SK-N-SH treated with all-trans-retinoic acid at 6 μM for 48 hours (cell line): ENCODE results near the gene ANKRD34A.

Experiments used
- ARNTL ChIP-seq: fragments of 450-650 bp; formaldehyde crosslinking; IDR thresholded peaks from 2 replicates; pipeline ENCODE4 v1.5.0; 2020; ENCODE audit warnings: low read depth, mild to moderate bottlenecking, moderate library complexity, borderline replicate concordance
- RARB ChIP-seq: fragments of 250-450 bp; sonication (Bioruptor Pico); IDR thresholded peaks from 2 replicates; pipeline ENCODE4 v1.8.0; 2021; ENCODE audit warnings: mild to moderate bottlenecking, moderate library complexity
- TF ChIP-seq, protein P1 (sequence below): fragments of 250-450 bp; sonication (Bioruptor Pico); IDR thresholded peaks from 2 replicates; pipeline ENCODE4 v1.5.1; 2021; ENCODE audit warnings: mild to moderate bottlenecking, moderate library complexity
- TF ChIP-seq, protein P2 (sequence below): fragments of 250-450 bp; sonication (Bioruptor Pico); IDR thresholded peaks from 2 replicates; pipeline ENCODE4 v1.8.0; 2021; ENCODE audit warnings: low read depth, mild to moderate bottlenecking, moderate library complexity, borderline replicate concordance
- TF ChIP-seq, protein P3 (sequence below): fragments of 250-450 bp; sonication (Bioruptor Pico); IDR thresholded peaks from 2 replicates; pipeline ENCODE4 v1.5.0; 2020; ENCODE audit warnings: mild to moderate bottlenecking, moderate library complexity

DNA sequence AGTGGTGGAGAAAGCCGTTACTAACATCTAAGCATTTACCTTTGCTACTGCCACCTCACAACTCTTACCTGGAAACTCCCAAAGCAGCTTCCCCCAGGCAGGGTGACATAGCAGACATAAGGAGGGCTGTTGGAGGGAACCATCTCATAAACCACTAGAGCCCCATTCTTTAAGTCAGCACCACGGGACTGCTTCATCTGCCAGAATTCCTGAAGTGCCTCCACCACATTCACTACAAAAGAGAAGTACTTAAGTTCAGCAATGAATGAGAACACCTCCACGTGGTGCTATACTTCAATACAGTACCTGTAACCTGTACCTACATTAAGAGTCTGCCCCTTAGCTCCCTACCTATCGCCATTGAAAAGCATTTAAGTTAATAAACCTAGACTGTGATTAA, 16.8 kb downstream of the ANKRD34A start:
- TF ChIP-seq, protein P1, sequence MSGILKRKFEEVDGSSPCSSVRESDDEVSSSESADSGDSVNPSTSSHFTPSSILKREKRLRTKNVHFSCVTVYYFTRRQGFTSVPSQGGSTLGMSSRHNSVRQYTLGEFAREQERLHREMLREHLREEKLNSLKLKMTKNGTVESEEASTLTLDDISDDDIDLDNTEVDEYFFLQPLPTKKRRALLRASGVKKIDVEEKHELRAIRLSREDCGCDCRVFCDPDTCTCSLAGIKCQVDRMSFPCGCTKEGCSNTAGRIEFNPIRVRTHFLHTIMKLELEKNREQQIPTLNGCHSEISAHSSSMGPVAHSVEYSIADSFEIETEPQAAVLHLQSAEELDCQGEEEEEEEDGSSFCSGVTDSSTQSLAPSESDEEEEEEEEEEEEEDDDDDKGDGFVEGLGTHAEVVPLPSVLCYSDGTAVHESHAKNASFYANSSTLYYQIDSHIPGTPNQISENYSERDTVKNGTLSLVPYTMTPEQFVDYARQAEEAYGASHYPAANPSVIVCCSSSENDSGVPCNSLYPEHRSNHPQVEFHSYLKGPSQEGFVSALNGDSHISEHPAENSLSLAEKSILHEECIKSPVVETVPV, result no peak
- TF ChIP-seq, protein P2, sequence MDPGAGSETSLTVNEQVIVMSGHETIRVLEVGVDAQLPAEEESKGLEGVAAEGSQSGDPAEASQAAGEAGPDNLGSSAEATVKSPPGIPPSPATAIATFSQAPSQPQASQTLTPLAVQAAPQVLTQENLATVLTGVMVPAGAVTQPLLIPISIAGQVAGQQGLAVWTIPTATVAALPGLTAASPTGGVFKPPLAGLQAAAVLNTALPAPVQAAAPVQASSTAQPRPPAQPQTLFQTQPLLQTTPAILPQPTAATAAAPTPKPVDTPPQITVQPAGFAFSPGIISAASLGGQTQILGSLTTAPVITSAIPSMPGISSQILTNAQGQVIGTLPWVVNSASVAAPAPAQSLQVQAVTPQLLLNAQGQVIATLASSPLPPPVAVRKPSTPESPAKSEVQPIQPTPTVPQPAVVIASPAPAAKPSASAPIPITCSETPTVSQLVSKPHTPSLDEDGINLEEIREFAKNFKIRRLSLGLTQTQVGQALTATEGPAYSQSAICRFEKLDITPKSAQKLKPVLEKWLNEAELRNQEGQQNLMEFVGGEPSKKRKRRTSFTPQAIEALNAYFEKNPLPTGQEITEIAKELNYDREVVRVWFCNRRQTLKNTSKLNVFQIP (CRISPR knock-in tag), result no peak
- TF ChIP-seq ARNTL (no peak), RARB (CRISPR knock-in tag) (no peak)
- TF ChIP-seq, protein P3, sequence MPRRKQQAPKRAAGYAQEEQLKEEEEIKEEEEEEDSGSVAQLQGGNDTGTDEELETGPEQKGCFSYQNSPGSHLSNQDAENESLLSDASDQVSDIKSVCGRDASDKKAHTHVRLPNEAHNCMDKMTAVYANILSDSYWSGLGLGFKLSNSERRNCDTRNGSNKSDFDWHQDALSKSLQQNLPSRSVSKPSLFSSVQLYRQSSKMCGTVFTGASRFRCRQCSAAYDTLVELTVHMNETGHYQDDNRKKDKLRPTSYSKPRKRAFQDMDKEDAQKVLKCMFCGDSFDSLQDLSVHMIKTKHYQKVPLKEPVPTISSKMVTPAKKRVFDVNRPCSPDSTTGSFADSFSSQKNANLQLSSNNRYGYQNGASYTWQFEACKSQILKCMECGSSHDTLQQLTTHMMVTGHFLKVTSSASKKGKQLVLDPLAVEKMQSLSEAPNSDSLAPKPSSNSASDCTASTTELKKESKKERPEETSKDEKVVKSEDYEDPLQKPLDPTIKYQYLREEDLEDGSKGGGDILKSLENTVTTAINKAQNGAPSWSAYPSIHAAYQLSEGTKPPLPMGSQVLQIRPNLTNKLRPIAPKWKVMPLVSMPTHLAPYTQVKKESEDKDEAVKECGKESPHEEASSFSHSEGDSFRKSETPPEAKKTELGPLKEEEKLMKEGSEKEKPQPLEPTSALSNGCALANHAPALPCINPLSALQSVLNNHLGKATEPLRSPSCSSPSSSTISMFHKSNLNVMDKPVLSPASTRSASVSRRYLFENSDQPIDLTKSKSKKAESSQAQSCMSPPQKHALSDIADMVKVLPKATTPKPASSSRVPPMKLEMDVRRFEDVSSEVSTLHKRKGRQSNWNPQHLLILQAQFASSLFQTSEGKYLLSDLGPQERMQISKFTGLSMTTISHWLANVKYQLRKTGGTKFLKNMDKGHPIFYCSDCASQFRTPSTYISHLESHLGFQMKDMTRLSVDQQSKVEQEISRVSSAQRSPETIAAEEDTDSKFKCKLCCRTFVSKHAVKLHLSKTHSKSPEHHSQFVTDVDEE (CRISPR knock-in tag), result no peak
